ENCODE measurements around the gene CEL.
"Not testable (repeated sequence)": the region's sequence is repeated elsewhere in the genome, so short reads cannot be mapped to it uniquely, and the experiment has no call there.

CEL gene

DNA sequence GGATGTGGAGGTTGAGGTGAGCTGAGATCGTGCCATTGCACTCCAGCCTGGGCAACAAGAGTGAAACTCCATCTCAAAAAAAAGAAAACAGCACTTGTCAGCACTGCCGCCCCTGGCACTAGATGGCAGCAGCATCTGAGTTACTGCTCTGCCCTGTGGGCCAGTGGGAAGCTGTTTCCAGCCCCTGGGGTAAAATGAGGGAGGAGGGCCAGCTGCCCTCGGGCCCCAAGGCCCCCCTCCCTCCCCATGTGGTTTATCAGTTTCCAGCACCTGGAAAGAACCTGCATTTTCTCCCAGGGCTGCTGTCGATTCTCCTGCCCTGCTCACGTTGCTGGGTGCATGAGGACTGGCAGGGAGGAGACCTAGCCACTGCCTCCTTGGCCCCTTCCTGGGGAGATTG, 13.2 kb upstream of the CEL start:
- peak in 2 of 6 experiments; percentile 15 to 20 for DNase-seq

DNA sequence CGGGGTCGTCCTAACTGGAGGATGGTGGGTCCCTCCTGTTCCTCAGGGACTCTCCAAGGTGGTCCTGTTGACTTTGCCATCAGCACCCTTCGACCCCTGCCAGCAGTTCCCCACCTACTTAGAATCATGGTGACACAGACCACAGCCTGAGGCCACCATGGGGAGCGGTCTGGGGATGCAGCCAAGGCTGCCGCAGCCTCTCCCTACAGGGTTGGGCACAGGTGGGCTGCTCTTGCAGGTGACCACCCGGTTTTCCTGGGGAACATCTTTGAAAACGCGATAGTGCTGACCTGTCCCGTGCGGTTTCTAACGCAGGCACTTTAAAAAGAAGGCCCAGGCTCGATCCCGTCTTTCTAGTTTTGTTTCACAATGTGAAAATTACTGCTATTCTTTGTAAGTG, 12.7 kb upstream of the CEL start:
- no peak for DNase-seq

GRCh38 chr9:133050142-133050541, 11.6 kb upstream of the CEL start:
- DNase-seq, result no peak

DNA sequence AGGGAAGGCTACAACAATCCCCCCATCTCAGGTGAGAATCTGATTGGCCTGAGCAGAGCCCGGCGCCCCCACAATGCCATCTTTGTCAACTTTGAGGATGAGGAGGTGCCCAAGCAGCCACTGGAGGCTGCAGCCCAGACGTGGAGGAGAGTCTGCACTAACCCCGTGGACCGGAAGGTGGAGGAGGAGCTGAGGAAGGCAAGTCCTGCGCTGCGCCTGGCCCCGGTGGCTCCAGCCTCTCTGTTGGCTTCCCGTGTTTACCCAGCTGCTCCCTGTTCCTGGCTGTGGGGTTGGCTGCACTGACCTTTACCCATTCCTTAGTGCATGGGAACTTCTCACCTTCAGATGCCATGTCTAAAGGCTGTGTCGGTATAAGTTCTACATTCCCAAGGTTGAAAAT, 11.0 kb upstream of the CEL start:
- no peak for DNase-seq

DNA sequence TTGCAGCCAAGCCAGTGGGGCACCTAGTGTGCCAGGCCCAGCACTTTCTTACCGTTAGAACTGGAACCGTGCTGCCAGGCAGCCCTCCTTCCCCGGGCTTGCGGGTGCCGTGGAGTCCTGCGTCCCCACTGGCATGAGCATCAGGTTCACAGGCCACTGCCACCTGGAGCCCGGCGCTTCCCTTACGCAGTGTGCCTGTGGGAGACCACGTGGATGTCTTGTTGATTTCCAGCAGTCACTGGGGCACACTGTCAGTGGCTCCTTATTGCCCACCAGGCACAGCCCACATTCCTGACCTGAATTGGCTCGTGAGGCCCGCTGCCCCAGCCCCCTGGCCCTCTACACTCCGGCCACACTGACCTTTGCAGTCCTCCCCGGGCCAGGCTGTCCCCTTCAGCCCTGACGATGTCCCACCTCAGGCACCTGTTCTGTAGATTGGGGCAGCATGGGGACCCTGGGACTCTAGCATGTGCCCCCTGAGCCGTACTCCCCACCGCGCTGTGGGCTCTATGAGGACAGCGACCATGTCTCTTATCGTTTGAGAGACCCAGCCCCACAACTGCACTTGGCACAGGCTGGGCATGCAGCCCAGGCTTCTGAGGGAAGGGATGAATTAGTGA, 10.4 kb upstream of the CEL start:
- DNase-seq, result no peak

DNA sequence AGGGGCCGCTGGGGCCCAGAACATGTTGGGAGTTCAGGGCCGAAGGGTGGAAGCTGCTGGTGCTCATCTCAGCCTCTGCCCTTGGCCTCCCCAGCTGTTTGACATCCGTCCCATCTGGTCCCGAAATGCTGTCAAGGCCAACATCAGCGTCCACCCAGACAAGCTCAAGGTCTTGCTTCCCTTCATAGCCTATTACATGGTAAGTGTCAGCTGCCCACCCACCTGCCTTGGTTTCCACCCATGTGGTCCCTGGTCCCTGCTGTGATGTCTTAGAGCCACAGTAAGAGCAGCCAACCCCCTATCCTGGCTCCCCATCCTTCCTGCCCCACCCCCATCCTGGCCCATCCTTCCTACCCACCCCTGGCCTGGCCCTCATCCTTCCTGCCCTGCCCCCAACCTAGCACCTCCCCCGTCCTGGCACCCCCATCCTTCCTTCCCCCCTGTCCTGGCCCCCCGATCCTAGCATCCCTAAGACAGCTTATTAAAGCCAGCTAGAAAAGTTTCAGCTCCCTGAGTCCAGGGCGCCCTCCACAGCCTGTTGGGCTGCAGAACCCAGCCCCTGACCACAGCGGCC, 9.7 kb upstream of the CEL start:
- no peak for DNase-seq

DNA sequence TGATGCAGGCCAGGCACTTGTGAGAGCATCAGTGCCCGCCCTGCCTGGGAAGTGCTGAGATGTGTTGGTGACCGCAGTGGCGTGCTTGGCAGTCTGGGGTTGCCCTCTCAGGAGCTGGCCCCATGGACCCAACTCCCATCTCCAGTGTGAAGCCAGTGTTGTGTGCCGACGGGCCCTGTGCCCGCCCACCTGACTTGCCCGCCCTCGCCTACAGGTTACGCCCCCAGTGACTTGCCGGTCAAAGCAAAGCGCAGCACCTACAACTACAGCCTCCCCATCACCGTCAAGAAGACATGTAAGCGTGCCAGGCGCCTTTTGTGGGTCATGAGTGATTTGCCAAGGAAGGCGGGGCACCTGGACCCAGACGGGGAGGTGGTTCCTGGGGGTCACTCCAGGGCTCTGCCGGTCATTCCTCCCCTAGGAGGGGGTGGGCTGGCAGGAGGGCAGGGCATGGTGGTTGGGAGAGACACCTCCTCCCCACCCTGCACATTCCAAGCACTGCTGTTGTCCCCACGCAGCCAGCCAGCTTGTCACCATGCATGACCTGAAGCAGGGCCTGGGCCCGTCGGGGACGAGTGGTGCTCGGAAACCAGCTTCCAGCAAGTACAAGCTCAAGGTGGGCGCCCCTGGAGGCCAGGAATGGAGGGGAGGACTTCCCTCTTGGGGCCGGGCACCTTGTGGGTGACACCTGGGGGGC, 7.4 kb upstream of the CEL start:
- no peak for DNase-seq

DNA sequence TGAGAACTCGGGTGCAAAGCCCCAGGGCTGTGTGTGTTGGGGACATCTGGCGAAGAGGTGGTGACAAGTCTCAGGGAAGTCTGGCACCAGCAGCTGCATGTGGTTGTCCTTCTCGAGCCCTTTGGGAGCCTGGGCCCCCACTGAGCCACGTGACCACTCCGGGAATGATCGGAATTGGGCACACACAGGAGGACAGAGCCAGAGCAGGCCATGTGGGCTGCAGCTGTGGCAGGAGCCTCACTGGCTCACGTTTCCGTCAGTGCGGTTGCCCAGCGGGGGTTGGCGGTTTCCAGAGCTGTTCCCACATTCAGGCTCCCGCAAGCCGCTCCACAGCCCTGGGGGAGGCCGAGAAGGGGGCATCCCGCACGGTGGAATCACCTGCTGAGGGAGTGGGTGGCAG, 6.8 kb upstream of the CEL start:
- DNase-seq, result no peak

DNA sequence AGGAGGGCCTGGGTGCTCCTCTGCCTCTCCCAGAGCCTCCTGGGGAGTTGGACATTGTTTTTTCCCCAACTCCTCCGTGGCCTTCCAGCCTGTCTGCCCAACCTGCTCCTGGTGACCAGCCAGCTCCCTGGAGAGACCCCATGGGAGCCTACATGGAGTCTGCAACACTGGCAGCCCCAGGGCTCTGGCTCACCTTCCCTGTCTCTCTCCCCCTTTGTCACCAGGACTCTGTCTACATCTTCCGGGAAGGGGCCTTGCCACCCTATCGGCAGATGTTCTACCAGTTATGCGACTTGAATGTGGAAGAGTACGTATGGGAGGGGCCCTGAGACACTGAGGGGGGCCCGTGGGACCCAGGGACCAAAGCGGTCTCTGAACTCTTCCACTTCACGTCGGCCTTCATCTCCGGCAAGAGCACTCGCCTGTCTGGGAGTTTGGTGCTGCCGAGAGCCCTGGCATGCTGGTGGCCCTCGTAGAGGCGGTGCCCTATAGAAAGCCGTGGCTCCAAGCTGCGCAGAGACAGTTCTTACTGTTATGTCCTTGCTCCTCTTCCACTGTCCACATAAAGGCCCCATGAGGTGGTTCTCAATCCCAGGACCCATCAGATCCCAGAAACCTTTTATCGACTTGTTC, 5.9 kb upstream of the CEL start:
- no peak for DNase-seq

- DNase-seq, result peak in 3 of 6 experiments; percentile 11 to 24 (median 19)
Measured at GRCh38 chr9:133056533-133056932, 5.2 kb upstream of the CEL start.

DNA sequence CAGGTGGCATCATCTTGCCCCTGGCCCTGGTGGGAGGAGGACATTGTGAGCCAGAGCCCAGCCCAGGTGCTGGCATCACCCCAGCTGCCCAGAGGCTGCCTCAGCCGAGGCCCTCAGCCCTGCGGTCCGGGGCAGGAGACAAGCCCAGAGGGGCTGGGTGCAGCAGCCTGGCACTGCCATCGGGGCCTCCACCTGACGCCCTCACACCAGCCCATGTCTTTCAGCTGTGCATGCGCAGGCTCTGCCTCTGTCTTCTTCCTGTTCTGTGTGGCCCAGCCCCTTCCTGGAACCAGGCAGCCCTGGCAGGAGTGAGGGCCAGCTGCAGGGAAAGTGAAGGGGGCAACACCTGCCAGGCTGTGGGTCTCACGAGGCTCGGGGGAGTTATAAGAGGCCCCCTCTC, 4.8 kb upstream of the CEL start:
- peak in 4 of 6 experiments; percentile 12 to 44 (median 32) for DNase-seq

DNA sequence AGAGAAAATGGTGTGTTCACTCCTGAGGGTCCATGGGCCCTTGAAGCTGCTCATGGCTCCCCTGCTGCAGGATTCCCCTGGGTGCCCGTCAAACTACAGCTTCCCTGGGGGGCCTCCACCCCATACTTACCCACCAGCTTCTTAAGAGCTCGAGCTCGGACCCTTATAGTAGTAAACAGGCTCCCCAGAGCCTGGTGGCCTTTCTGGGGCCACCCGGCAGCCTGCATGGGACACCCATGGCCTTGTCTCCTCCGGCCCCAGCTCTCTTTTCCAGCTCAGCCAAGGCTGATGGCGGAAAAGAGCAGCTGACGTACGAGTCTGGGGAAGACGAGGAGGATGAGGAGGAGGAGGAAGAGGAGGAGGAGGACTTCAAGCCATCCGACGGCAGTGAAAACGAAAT, 4.2 kb upstream of the CEL start:
- no peak for DNase-seq

GRCh38 chr9:133058071-133058470, 3.7 kb upstream of the CEL start:
- DNase-seq, result no peak

DNA sequence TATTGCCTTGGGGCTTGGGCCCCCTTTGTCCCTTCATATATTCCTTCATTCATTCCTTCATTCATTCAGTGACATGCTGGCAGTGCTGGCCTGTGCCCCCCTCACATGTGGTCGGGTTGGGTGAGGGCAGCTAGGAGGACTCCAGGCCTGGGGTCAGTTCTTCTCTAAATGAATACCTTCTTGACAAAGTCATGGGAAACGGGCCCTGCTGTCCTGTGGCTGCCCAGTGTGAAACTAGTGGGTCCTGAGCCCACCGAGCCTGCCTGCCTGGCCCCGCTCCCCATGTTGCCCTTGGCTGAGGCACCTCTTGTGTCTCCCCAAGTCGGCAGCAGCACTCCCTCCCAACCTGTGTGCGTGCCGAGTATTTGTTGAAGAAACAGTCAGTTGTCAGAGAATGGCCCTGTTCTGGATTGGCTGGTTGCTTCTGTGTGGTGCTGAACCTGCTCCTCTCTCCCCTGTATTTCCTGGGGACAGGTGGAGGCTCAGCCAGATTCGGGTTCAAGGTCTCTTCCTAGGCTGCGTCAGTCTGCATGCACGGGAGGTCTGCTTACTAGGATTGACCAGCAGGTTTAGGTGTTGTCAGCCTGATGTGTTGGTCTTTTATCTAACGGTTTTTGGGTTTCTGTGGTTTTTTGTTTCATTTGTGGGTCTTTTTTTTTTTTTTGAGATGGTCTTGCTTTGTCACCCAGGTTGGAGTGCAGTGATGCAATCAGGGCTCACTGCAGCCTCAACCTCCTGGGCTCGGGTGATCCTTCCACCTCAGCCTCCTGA, 3.0 kb upstream of the CEL start:
- peak in 1 of 6 experiments; percentile 6 for DNase-seq

- DNase-seq, result no peak
Measured at GRCh38 chr9:133059623-133060022, 2.2 kb upstream of the CEL start.

GRCh38 chr9:133060417-133060841, 1.4 kb upstream of the CEL start:
- DNase-seq, result peak in 3 of 6 experiments; percentile 6 to 10 (median 9)

GRCh38 chr9:133061019-133061763, 590 bp upstream of the CEL start:
- DNase-seq, result not testable (repeated sequence)

DNA sequence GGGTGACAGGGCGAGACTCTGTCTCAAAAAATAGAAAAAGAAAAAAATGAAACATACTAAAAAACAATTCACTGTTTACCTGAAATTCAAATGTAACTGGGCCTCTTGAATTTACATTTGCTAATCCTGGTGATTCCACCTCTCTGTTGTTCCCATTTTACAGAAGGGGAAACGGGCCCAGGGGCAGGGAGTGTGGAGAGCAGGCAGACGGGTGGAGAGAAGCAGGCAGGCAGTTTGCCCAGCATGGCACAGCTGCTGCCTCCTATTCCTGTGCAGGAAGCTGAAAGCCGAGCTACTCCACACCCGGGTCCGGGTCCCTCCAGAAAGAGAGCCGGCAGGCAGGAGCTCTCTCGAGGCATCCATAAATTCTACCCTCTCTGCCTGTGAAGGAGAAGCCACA, 788 bp downstream of the CEL start:
- not testable (repeated sequence) for DNase-seq

- DNase-seq, result no peak
Measured at GRCh38 chr9:133063159-133063499, 1.3 kb downstream of the CEL start.

- DNase-seq, result no peak
Measured at GRCh38 chr9:133063500-133064231, 1.9 kb downstream of the CEL start.

GRCh38 chr9:133064241-133065069, 2.7 kb downstream of the CEL start:
- no peak for DNase-seq

Measured in stimulated activated naive CD4-positive, alpha-beta T cell (primary cell).